ENCODE data around the gene IMPG1.

GRCh38 chr6:75931011-75931680 lies 141.3 kb downstream of the IMPG1 start:
- TF ChIP-seq CTCF (IDR thresholded peaks at IDR 0.05 in 8 of 11, conservative IDR thresholded peaks at IDR 0.05 in 3 of 11) = no peak
- no peak for TF ChIP-seq POLR2A (IDR thresholded peaks at IDR 0.05)
- no peak for TF ChIP-seq POLR2AphosphoS5 (IDR thresholded peaks at IDR 0.05)
